AG09319 (cell line): ENCODE results near the gene CLHC1.
"Not testable (repeated sequence)": the region's sequence is repeated elsewhere in the genome, so short reads cannot be mapped to it uniquely, and the experiment has no call there.

Experiments
- DNase-seq: peaks from one replicate; pipeline ENCODE4 v3.0.0-alpha.2; 2010; ENCODE audit warnings: low read depth; ENCODE audit errors: extremely low read depth
- TF ChIP-seq, protein P1 (sequence below): IDR thresholded peaks from 2 replicates; pipeline ENCODE4 v1.5.1; 2011; ENCODE audit warnings: low read depth, mild to moderate bottlenecking, inconsistent platforms, low read length, moderate library complexity

Gene CLHC1

DNA sequence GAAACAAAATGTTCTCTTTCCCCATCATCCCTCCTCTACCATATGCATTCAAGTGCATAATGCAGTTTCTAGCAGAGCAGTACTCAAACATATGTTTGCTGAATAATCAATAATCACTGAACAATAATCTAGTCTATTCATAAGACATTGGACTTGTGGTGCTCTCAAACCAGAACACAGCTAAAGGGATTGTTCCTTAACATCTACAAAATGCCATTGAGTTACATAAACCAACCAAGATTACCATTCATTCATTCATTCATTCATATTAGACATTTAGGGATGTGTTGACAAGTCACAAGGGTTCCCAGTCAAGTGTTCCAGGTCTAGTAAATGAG lies 3.9 kb downstream of the CLHC1 start:
- TF ChIP-seq, protein P1, sequence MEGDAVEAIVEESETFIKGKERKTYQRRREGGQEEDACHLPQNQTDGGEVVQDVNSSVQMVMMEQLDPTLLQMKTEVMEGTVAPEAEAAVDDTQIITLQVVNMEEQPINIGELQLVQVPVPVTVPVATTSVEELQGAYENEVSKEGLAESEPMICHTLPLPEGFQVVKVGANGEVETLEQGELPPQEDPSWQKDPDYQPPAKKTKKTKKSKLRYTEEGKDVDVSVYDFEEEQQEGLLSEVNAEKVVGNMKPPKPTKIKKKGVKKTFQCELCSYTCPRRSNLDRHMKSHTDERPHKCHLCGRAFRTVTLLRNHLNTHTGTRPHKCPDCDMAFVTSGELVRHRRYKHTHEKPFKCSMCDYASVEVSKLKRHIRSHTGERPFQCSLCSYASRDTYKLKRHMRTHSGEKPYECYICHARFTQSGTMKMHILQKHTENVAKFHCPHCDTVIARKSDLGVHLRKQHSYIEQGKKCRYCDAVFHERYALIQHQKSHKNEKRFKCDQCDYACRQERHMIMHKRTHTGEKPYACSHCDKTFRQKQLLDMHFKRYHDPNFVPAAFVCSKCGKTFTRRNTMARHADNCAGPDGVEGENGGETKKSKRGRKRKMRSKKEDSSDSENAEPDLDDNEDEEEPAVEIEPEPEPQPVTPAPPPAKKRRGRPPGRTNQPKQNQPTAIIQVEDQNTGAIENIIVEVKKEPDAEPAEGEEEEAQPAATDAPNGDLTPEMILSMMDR = no peak
- DNase-seq = no peak

- not testable (repeated sequence) for DNase-seq
Measured at GRCh38 chr2:55227437-55228225, 4.5 kb downstream of the CLHC1 start.

DNA sequence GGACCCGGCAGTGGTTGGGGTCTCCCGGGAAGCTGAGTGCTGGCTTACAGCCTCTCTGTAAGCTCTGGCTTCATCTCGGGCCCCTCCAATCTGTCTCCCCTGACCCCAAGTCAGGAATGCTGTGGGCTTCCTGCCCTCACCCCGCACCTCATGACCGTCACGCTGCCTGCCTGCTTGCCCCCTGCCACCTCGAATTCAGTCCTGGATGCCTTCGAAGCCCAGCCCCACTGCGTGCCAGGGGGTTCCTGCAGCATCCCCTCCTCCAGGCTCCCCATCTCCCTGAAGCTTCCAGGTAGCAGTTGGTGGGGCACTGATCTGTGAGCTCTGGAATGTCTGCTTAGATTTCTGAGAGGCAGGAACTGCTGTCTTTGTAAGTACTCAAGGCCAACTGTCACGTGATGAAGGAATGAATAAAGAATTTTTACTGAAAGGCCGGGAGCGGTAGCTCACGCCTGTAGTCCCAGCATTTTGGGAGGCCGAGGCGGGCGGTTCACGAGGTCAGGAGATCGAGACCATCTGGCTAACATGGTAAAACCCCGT lies 6.5 kb downstream of the CLHC1 start:
- TF ChIP-seq, protein P1 = no peak
- DNase-seq = no peak

DNA sequence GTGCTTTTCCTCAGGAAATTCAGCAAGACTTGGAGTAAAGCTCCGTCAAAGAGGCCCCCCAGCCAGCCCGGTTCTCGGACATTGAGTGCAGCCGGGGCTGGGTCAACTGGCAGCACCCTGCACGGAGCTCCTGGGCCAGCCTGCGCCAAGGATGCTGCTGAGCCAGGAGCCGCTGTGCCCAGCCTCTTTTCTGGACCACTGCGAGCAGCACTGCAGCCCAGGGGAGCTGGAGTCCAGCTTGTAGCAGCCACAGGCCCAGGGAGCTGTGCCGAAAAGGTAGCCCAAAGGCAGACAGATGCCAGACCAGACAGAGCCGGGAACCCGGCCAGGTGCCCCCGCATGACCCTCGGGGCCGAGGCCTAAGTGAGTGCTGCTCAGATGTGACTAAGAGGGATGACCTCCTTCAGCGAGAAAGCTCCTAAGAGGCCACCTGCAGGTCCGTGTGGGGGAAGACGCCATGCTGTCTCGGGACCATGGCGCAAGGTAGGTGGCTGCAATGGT lies 7.3 kb downstream of the CLHC1 start:
- no peak for DNase-seq
- TF ChIP-seq, protein P1 = no peak

GRCh38 chr2:55223958-55224760 lies 7.9 kb downstream of the CLHC1 start:
- no peak for DNase-seq
- TF ChIP-seq, protein P1 = no peak

GRCh38 chr2:55213822-55214221 lies 18.3 kb downstream of the CLHC1 start:
- no peak for DNase-seq
- TF ChIP-seq, protein P1 = no peak

GRCh38 chr2:55204950-55205349 lies 27.1 kb downstream of the CLHC1 start:
- no peak for DNase-seq
- TF ChIP-seq, protein P1 = no peak
